Fibroblast of villous mesenchyme (primary cell): ENCODE measurements around the gene OTOF. TPM values are rescaled to one million over a fixed set of nuclear protein-coding genes. Genes with fewer than 3 reads are reported as not detected.
A peak's percentile ranks its signal among the peaks of the same experiment; 100 is the strongest.

Experiments
- DNase-seq: peaks from one replicate; pipeline ENCODE4 v3.0.0-alpha.2; 2010; ENCODE audit warnings: low read depth
- H3K4me3 ChIP-seq: 2 replicates; pipeline ENCODE4 v1.5.1; 2011; ENCODE audit warnings: low read depth, mild to moderate bottlenecking, low read length
- total RNA-seq: library from RNA; depleted of rRNA; stranded (reverse); fragments of >200 nt; gene quantifications from 2 replicates; pipeline ENCODE4 v1.2.3, GENCODE V29; 2012
- TF ChIP-seq, protein P1 (sequence below): IDR thresholded peaks from 2 replicates; pipeline ENCODE4 v1.5.1; 2012; ENCODE audit warnings: low read depth, mild to moderate bottlenecking, low read length; ENCODE audit not compliant: insufficient read depth

Gene OTOF
- total RNA-seq, 1 donor = under 0.01 TPM

DNA sequence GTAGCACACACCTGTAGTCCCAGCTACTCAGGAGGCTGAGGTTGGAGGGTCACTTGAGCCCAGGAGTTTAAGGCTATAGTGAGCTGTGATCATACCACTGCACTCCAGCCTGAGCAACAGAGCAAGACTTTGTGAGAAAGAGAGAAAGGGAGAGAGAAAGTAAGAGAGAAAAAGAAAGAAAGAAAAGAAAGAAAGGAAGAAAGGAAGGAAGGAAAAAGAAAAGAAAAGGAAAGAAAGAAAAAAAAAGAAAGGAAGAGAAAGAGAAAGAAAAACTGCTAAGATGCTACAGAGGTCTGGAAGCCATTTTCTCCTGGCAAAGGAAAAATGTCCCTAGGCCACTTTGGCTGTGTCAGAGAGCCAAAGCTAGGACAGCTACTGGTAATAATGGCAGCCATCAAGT lies 45.6 kb downstream of the OTOF start:
- H3K4me3 ChIP-seq = no peak overlapping the region
- TF ChIP-seq, protein P1, sequence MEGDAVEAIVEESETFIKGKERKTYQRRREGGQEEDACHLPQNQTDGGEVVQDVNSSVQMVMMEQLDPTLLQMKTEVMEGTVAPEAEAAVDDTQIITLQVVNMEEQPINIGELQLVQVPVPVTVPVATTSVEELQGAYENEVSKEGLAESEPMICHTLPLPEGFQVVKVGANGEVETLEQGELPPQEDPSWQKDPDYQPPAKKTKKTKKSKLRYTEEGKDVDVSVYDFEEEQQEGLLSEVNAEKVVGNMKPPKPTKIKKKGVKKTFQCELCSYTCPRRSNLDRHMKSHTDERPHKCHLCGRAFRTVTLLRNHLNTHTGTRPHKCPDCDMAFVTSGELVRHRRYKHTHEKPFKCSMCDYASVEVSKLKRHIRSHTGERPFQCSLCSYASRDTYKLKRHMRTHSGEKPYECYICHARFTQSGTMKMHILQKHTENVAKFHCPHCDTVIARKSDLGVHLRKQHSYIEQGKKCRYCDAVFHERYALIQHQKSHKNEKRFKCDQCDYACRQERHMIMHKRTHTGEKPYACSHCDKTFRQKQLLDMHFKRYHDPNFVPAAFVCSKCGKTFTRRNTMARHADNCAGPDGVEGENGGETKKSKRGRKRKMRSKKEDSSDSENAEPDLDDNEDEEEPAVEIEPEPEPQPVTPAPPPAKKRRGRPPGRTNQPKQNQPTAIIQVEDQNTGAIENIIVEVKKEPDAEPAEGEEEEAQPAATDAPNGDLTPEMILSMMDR = no peak
- no peak for DNase-seq

DNA sequence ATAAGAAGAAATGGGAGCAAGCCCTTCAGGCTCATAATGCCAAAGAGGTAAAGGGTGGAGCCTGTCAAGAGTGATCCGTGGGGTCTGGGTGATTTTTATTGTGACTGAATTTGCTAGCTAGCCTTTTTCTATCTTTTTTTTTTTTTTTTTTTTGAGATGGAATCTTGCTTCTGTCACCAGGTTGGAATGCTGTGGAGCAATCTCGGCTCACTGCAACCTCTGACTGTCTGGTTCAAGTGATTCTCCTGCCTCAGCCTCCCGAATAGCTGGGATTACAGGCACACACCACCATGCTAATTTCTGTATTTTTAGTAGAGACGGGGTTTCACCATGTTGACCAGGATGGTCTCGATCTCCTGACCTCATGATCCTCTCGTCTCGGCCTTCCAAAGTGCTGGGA lies 47.1 kb downstream of the OTOF start:
- no peak overlapping the region for H3K4me3 ChIP-seq
- DNase-seq = peak; percentile 23
- TF ChIP-seq, protein P1 = no peak

DNA sequence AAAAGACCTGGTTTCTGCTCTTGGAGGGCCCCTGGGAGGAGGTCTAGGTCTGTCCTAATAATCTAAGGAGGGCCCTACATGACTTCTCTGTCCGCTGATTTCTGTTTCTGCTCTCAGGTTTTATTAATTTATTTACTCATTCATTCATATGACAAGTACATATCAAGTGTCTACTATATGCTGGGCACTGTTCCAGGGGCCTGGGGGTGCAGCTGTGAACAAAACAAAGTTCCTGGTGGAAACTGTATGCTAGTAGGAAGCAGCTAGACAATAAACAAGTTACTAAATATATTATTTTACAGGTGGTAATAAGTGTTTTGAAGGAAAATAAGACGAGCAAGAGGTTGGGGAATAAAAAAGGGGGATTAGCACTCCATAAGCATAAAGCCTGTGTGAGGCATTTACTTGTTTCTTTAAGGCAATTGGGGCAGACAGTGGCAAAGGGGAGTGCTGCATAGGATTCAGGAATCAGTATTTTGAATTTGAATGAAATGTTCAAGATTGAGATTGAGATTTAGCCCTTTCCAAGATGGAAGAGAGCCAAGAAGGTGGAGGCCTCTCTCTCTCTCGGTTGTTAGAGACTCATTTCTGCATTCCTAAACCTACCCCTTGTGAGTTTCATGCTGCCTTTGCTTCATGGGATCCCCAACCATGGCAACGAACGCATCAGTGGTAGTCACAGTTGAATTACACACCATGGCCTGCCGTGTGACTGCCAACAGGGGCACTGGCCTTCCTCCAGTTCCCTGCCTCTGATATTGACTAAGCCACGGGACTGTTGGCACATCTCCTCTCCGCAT lies 47.9 kb downstream of the OTOF start:
- TF ChIP-seq, protein P1 = no peak
- H3K4me3 ChIP-seq = no peak overlapping the region
- DNase-seq = no peak

DNA sequence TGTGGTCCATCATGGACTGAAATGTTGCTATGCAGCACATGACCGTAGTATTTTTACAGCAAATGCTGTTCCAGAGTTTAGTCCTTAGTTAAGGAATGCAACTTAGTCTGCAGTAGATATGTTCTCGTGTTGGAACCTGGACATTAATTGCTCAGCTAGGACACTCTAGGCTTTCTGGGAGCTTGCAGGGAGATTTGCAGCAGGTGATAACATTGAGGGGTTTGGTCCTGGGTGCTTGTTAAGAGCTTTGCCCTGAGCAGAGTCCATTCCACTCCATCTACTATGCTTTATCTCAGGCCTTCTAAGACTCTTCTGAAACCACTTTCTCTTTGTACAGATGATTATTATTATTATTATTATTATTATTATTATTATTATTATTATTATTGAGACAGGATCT lies 49.1 kb downstream of the OTOF start:
- TF ChIP-seq, protein P1 = no peak
- H3K4me3 ChIP-seq = no peak overlapping the region
- no peak for DNase-seq

DNA sequence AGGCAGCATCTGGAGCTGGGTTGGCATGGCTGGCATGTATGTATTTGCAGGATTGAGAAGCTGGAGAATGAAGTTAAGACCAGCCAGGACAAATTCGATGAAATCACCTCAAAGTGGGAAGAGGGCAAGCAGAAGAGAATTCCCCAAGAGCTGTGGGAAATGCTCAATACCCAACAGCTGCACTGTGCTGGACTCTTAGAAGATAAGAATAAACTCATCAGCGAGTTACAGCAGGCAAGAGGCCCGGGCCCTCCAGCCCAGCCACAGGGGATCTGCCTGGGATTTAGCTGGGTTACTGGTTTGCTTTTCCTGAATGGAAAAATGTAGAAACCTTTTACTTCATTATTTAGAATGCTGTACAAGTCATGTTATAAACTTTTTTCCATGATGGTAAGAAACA lies 53.7 kb downstream of the OTOF start:
- H3K4me3 ChIP-seq = no peak overlapping the region
- no peak for DNase-seq
- TF ChIP-seq, protein P1 = no peak

DNA sequence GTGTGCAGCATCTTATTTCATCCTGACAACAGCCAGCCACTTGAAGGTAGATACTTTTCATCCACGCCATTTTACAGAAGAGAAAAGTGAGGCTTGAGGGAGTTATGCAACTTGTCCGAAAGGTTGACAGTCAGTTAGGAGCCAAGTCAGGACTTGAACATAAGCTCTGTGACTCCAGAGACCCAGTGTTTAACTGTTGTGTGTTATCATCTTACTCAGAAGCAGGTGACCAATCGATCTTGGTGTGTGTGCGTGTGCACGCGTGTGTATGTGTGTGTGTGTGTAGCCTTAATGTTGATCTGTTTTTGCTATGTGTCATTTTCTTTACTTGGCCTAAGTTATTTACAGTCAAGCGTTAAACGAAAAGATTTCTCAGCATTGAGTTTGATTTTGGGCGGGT lies 54.2 kb downstream of the OTOF start:
- TF ChIP-seq, protein P1 = no peak
- DNase-seq = no peak
- H3K4me3 ChIP-seq = no peak overlapping the region

DNA sequence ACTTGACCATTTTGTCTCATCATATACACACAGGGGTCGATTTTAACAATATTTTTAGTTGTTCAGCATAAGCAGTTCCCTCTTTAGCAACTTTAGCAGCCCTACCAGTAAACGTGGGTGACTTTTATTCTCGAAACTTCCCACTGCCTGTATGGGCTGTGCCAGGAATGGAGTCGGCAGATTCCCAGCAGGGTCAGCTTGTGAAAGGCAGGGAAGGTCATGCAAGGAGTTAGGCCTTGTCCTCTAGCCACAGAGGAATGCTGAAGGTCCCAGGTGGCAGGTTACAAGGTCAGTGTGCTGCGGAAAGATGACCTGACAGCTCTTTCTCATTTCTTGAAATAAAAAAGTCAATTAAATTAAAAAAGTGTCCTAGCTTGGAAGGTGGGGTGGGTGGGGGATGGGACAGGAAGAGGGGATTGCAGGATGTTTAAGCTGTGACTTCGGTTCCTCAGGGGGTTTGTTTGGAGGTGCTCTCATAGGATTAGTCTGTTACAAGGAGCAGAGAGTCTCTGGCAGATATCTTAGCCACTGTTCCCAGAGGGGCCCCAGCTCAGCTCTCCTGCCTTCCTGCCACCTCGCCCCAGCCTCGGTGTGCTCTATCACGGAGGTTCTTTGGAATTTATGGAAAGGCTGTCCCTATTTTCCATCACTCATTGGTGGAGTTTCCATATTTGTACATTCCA lies 54.8 kb downstream of the OTOF start:
- TF ChIP-seq, protein P1 = no peak
- no peak overlapping the region for H3K4me3 ChIP-seq
- DNase-seq = no peak
